Smooth muscle cell (in vitro differentiated cells): ENCODE results near the gene FANCC. TPM values are rescaled to one million over a fixed set of nuclear protein-coding genes. Genes with fewer than 3 reads are reported as not detected.
A peak's percentile ranks its signal among the peaks of the same experiment; 100 is the strongest.

ENCODE experiments used
- DNase-seq: peaks from one replicate; lab custom pipeline; 2025; ENCODE audit not compliant: unreplicated experiment; lab: John Stamatoyannopoulos, UW
- H2AFZ ChIP-seq: fragments of 200-600 bp; sonication (generic); 2 replicates; pipeline ENCODE4 v1.6.0; 2016; ENCODE audit warnings: antibody characterized with exemption, low read depth, mild to moderate bottlenecking
- H3F3A ChIP-seq: fragments of 200-600 bp; sonication (generic); 2 replicates; pipeline ENCODE4 v1.6.0; 2017; ENCODE audit warnings: antibody characterized with exemption, low read depth
- H3K27ac ChIP-seq: fragments of 200-600 bp; sonication (generic); 2 replicates; pipeline ENCODE4 v1.5.1; 2016; ENCODE audit warnings: low read depth, mild to moderate bottlenecking
- H3K27me3 ChIP-seq: fragments of 200-600 bp; sonication (generic); 2 replicates; pipeline ENCODE4 v1.6.1; 2016; ENCODE audit warnings: low read depth, mild to moderate bottlenecking
- H3K36me3 ChIP-seq: fragments of 200-600 bp; sonication (generic); 2 replicates; pipeline ENCODE4 v1.5.1; 2016; ENCODE audit warnings: low read depth
- H3K4me1 ChIP-seq: fragments of 200-600 bp; sonication (generic); 2 replicates; pipeline ENCODE4 v1.5.1; 2016; ENCODE audit warnings: low read depth
- H3K4me2 ChIP-seq: fragments of 200-600 bp; sonication (generic); 2 replicates; pipeline ENCODE4 v1.6.0; 2016; ENCODE audit warnings: mild to moderate bottlenecking
- H3K4me3 ChIP-seq: fragments of 200-600 bp; sonication (generic); 2 replicates; pipeline ENCODE4 v1.5.1; 2016; ENCODE audit warnings: mild to moderate bottlenecking
- H3K79me2 ChIP-seq: fragments of 200-600 bp; sonication (generic); 2 replicates; pipeline ENCODE4 v1.6.0; 2016; ENCODE audit warnings: low read depth, mild to moderate bottlenecking
- H3K9ac ChIP-seq: fragments of 200-600 bp; sonication (generic); 2 replicates; pipeline ENCODE4 v1.6.0; 2016; ENCODE audit warnings: low read depth
- H3K9me3 ChIP-seq: fragments of 200-600 bp; sonication (generic); replicated peaks from 2 replicates; pipeline ENCODE4 v1.5.1; 2016; ENCODE audit warnings: low read depth
- H4K20me1 ChIP-seq: fragments of 200-600 bp; sonication (generic); 2 replicates; pipeline ENCODE4 v1.6.0; 2016; ENCODE audit warnings: low read depth
- CTCF ChIP-seq: fragments of 200-600 bp; sonication (generic); IDR thresholded peaks from 2 replicates; pipeline ENCODE4 v1.5.1; 2017; ENCODE audit warnings: borderline replicate concordance, mild to moderate bottlenecking, antibody characterized with exemption; ENCODE audit not compliant: insufficient read depth, poor library complexity, severe bottlenecking
- WGBS: methylation state at CpG from one replicate; pipeline ENCODE4 v1.1.7; 2016; ENCODE audit warnings: low lambda C conversion rate; 5-methylcytosine and 5-hydroxymethylcytosine counted together
- polyA plus RNA-seq: library from polyadenylated mRNA; unstranded; fragments of >200 nt; fragmentation: Nextera tagmentation; extraction: Ambion mirVana; gene quantifications from 2 replicates; pipeline ENCODE4 v1.2.1, GENCODE V29; 2016
- total RNA-seq: library from RNA; depleted of rRNA; stranded (reverse); fragments of >200 nt; gene quantifications from 2 replicates; pipeline ENCODE4 v1.2.3, GENCODE V29; 2014

FANCC gene
- total and polyA plus RNA-seq, 2 experiments from 2014 or later, result 11.0 to 11.2 TPM

GRCh38 chr9:95341293-95341962, 23.9 kb upstream of the FANCC start:
- no peaks in the 10 kb centered on the region for H4K20me1 ChIP-seq
- no peak overlapping the region for H3K27ac ChIP-seq
- H3K9ac ChIP-seq, result no peak overlapping the region
- no peak overlapping the region for H3K4me2 ChIP-seq
- H3K4me1 ChIP-seq, result peaks cover 3% of the 10 kb centered on the region
- H3K36me3 ChIP-seq, result no peaks in the 10 kb centered on the region
- no peak for TF ChIP-seq CTCF
- 52% methylated on average over 5 of the region's 5 CpGs for WGBS
- no peak overlapping the region for H2AFZ ChIP-seq
- H3K79me2 ChIP-seq, result no peaks in the 10 kb centered on the region
- H3K27me3 ChIP-seq, result no peaks in the 10 kb centered on the region
- no peaks in the 10 kb centered on the region for H3F3A ChIP-seq
- no peaks in the 10 kb centered on the region for H3K9me3 ChIP-seq
- no peak overlapping the region for H3K4me3 ChIP-seq
- no peak for DNase-seq

GRCh38 chr9:95338243-95338642, 20.7 kb upstream of the FANCC start:
- Histone ChIP-seq H3K4me2 (no peak overlapping the region), H3K79me2 (no peaks in the 10 kb centered on the region), H3K27ac (no peak overlapping the region), H3K4me1 (peaks cover 3% of the 10 kb centered on the region), H4K20me1 (no peaks in the 10 kb centered on the region), H3F3A (no peaks in the 10 kb centered on the region), H3K9ac (no peak overlapping the region), H3K4me3 (no peak overlapping the region), H3K27me3 (no peaks in the 10 kb centered on the region), H3K36me3 (no peaks in the 10 kb centered on the region), H2AFZ (no peak overlapping the region), H3K9me3 (no peaks in the 10 kb centered on the region)
- TF ChIP-seq CTCF, result no peak
- DNase-seq, result no peak
- 94% methylated on average over 6 of the region's 6 CpGs for WGBS

GRCh38 chr9:95336281-95336680, 18.8 kb upstream of the FANCC start:
- Histone ChIP-seq H4K20me1 (no peaks in the 10 kb centered on the region), H3K4me1 (no peaks in the 10 kb centered on the region), H3K9ac (no peak overlapping the region), H3F3A (no peaks in the 10 kb centered on the region), H3K27me3 (no peaks in the 10 kb centered on the region), H2AFZ (no peak overlapping the region), H3K9me3 (no peaks in the 10 kb centered on the region), H3K4me2 (no peak overlapping the region), H3K79me2 (no peaks in the 10 kb centered on the region), H3K36me3 (no peaks in the 10 kb centered on the region), H3K27ac (no peak overlapping the region), H3K4me3 (no peak overlapping the region)
- DNase-seq, result no peak
- peak; percentile 38 for TF ChIP-seq CTCF
- WGBS, result 71% methylated on average over 3 of the region's 3 CpGs

- no peaks in the 10 kb centered on the region for H3K9me3 ChIP-seq
- H3K79me2 ChIP-seq, result no peaks in the 10 kb centered on the region
- no peak overlapping the region for H3K27ac ChIP-seq
- no peak overlapping the region for H3K4me3 ChIP-seq
- 87% methylated on average over 2 of the region's 2 CpGs for WGBS
- no peak overlapping the region for H3K9ac ChIP-seq
- H3K4me1 ChIP-seq, result no peaks in the 10 kb centered on the region
- TF ChIP-seq CTCF, result no peak
- H3K36me3 ChIP-seq, result no peaks in the 10 kb centered on the region
- no peaks in the 10 kb centered on the region for H3F3A ChIP-seq
- no peak overlapping the region for H2AFZ ChIP-seq
- no peak overlapping the region for H3K4me2 ChIP-seq
- H3K27me3 ChIP-seq, result no peaks in the 10 kb centered on the region
- DNase-seq, result no peak
- H4K20me1 ChIP-seq, result no peaks in the 10 kb centered on the region
These were observed 15.9 kb upstream of the FANCC start for GRCh38 chr9:95333426-95333825.
